ENCODE results near the gene MICAL3.

GRCh38 chr22:18059473-18059872 is 35.1 kb upstream of the MICAL3 start:
- TF ChIP-seq CTCF (IDR thresholded peaks at IDR 0.05) = no peak
- TF ChIP-seq POLR2AphosphoS5 (IDR thresholded peaks at IDR 0.05; ENCODE audit: low read depth, low read length) = no peak

All from Panc1 (cell line).